Liver (tissue), 9 donors: ENCODE data around the gene TNFSF10. TPM values are rescaled to one million over a fixed set of nuclear protein-coding genes. Genes with fewer than 3 reads are reported as not detected.
A peak's percentile ranks its signal among the peaks of the same experiment; 100 is the strongest.

ENCODE experiments used
- DNase-seq: peaks from one replicate; pipeline ENCODE4 v3.0.0-alpha.2; 2017; ENCODE audit warnings: low spot score
- H3K27ac ChIP-seq, 2 donors: one replicate each; pipeline ENCODE4 v1.7.0; 2013; ENCODE audit warnings: inconsistent platforms in 2 of 2, low read length in 2 of 2, control low read depth in 1 of 2, low read depth in 1 of 2, mild to moderate bottlenecking in 1 of 2
- H3K27me3 ChIP-seq, 4 donors: one replicate each; pipeline versions ENCODE4 v1.6.1 to v1.7.0; 2013; ENCODE audit warnings: low read length in 3 of 4, inconsistent platforms in 1 of 4, mild to moderate bottlenecking in 1 of 4, moderate library complexity in 1 of 4; ENCODE audit not compliant: control insufficient read depth in 4 of 4, insufficient read depth in 4 of 4
- H3K36me3 ChIP-seq, 4 donors: one replicate each; pipeline versions ENCODE4 v1.6.1 to v1.7.0; 2013; ENCODE audit warnings: low read length in 3 of 4, mild to moderate bottlenecking in 3 of 4, low read depth in 1 of 4, moderate library complexity in 1 of 4; ENCODE audit not compliant: control insufficient read depth in 4 of 4, insufficient read depth in 3 of 4
- H3K4me1 ChIP-seq, 4 donors: one replicate each; pipeline versions ENCODE4 v1.6.1 to v1.7.0; 2013; ENCODE audit warnings: low read length in 3 of 4, mild to moderate bottlenecking in 3 of 4, moderate library complexity in 1 of 4; ENCODE audit not compliant: control insufficient read depth in 4 of 4, insufficient read depth in 4 of 4
- H3K4me3 ChIP-seq, 3 donors: one replicate each; pipeline versions ENCODE4 v1.6.1 to v1.7.0; 2013; ENCODE audit warnings: low read length in 3 of 3, control low read depth in 1 of 3, low read depth in 1 of 3, mild to moderate bottlenecking in 1 of 3
- H3K9ac ChIP-seq, 2 donors: one replicate each; pipeline ENCODE4 v1.7.0; 2013; ENCODE audit warnings: low read length in 2 of 2, mild to moderate bottlenecking in 2 of 2, moderate library complexity in 2 of 2, control low read depth in 1 of 2, low read depth in 1 of 2
- H3K9me3 ChIP-seq, 4 donors: one replicate each; pipeline versions ENCODE4 v1.6.1 to v1.7.0; 2013; ENCODE audit warnings: low read length in 3 of 4; ENCODE audit not compliant: control insufficient read depth in 4 of 4
- EGR1 ChIP-seq, 2 donors: IDR thresholded peaks; 2 replicates each; pipeline ENCODE4 v1.6.1; 2016 to 2018; ENCODE audit warnings: antibody characterized with exemption in 2 of 2, low read depth in 2 of 2
- FOXA1 ChIP-seq: IDR thresholded peaks from 2 replicates; pipeline ENCODE4 v1.6.1; 2016; ENCODE audit warnings: antibody characterized with exemption
- FOXA2 ChIP-seq: IDR thresholded peaks from 2 replicates; pipeline ENCODE4 v1.6.1; 2016; ENCODE audit warnings: antibody characterized with exemption
- GABPA ChIP-seq, 2 donors: IDR thresholded peaks in 1 of 2; conservative IDR thresholded peaks in 1 of 2; 2 replicates each; pipeline ENCODE4 v1.6.1; 2016; ENCODE audit warnings: antibody characterized with exemption in 2 of 2, mild to moderate bottlenecking in 1 of 2, moderate library complexity in 1 of 2
- HNF4A ChIP-seq, 2 donors: conservative IDR thresholded peaks; 2 replicates each; pipeline ENCODE4 v1.6.1; 2016; ENCODE audit warnings: antibody characterized with exemption in 2 of 2, mild to moderate bottlenecking in 2 of 2
- HNF4G ChIP-seq: IDR thresholded peaks from 2 replicates; pipeline ENCODE4 v1.6.1; 2016; ENCODE audit warnings: antibody characterized with exemption
- JUND ChIP-seq, 2 donors: IDR thresholded peaks; 2 replicates each; pipeline ENCODE4 v1.6.1; 2016; ENCODE audit warnings: antibody characterized with exemption in 2 of 2
- NR2F2 ChIP-seq: IDR thresholded peaks from 2 replicates; pipeline ENCODE4 v1.6.1; 2016; ENCODE audit warnings: antibody characterized with exemption
- RAD21 ChIP-seq, 2 donors: IDR thresholded peaks; 2 replicates each; pipeline ENCODE4 v1.6.1; 2016; ENCODE audit warnings: antibody characterized with exemption in 2 of 2, mild to moderate bottlenecking in 2 of 2
- RXRA ChIP-seq, 2 donors: IDR thresholded peaks; 2 replicates each; pipeline ENCODE4 v1.6.1; 2017 to 2018; ENCODE audit warnings: antibody characterized with exemption in 2 of 2, mild to moderate bottlenecking in 1 of 2
- SP1 ChIP-seq: IDR thresholded peaks from 2 replicates; pipeline ENCODE4 v1.6.1; 2018; ENCODE audit warnings: antibody characterized with exemption, mild to moderate bottlenecking
- TAF1 ChIP-seq: conservative IDR thresholded peaks from 2 replicates; pipeline ENCODE4 v1.6.1; 2016; ENCODE audit warnings: antibody characterized with exemption, mild to moderate bottlenecking
- YY1 ChIP-seq: IDR thresholded peaks from 2 replicates; pipeline ENCODE4 v1.6.1; 2016; ENCODE audit warnings: antibody characterized with exemption, mild to moderate bottlenecking
- WGBS: extraction: QIAGEN DNeasy Blood & Tissue Kit; methylation state at CpG from one replicate; pipeline ENCODE4 v1.1.7; 2013; 5-methylcytosine and 5-hydroxymethylcytosine counted together
- polyA plus RNA-seq, 2 donors: library from polyadenylated mRNA; stranded (reverse) in 1 of 2; unstranded in 1 of 2; fragments of 200-250 nt in 1 of 2; fragments of >200 nt in 1 of 2; fragmentation: Nextera tagmentation in 1 of 2; extraction: Ambion mirVana in 1 of 2; gene quantifications; one replicate each; pipeline versions ENCODE4 v1.2.1 to v1.2.3, GENCODE V29; 2013 to 2015
- total RNA-seq, 2 donors: library from RNA; depleted of rRNA; stranded (reverse); fragments of >200 nt; gene quantifications; one replicate each; pipeline ENCODE4 v1.2.3, GENCODE V29; 2014
- TF ChIP-seq, protein P1 (sequence below): IDR thresholded peaks from 2 replicates; pipeline ENCODE4 v1.6.1; 2016; ENCODE audit warnings: antibody characterized with exemption
- TF ChIP-seq, protein P2 (sequence below): IDR thresholded peaks from 2 replicates; pipeline ENCODE4 v1.6.1; 2016; ENCODE audit warnings: antibody characterized with exemption, mild to moderate bottlenecking
- TF ChIP-seq, protein P3 (sequence below): IDR thresholded peaks from 2 replicates; pipeline ENCODE4 v1.6.1; 2016; ENCODE audit warnings: antibody characterized with exemption
- TF ChIP-seq, protein P4 (sequence below): fragments of 150-350 bp; IDR thresholded peaks from 2 replicates; pipeline ENCODE4 v1.5.1; 2017; ENCODE audit warnings: improper control_type of control experiment, low read depth, low read length; ENCODE audit not compliant: missing input control
- TF ChIP-seq, protein P5 (sequence below): IDR thresholded peaks from 2 replicates; pipeline ENCODE4 v1.6.1; 2016; ENCODE audit warnings: antibody characterized with exemption
- donor health status: healthy.
- donor health status: healthy.
- donor health status: healthy.
- donor health status: healthy.
- donor health status: healthy.

TNFSF10 gene
- total and polyA plus RNA-seq, 4 donors: 16.2 to 67.1 (median 37.5) TPM

DNA sequence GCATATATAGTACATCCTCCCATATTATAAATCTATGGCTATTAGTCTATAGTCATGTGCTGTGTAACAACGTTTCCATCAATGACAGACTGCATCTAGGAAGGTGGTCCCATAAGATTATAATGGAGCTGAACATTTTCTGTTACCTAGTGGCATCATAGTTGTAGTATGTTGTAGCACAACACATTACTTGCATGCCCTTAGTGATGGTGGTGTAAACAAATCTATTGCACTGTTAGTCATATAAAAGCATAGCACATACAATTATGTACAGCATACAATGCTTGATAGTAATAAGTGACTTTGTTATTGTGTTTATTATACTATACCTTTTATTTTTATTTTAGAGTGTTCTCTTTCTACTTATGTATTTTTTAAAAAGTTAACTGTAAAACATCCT lies 37.4 kb upstream of the TNFSF10 start:
- H3K4me3 ChIP-seq: no peak overlapping the region
- TF ChIP-seq RXRA (IDR thresholded peaks at IDR 0.05) (no peak), FOXA1 (no peak), SP1 (no peak), YY1 (no peak), TAF1 (no peak), HNF4A (conservative IDR thresholded peaks at IDR 0.05) (no peak), HNF4G (no peak), FOXA2 (no peak), JUND (IDR thresholded peaks at IDR 0.05) (no peak), EGR1 (IDR thresholded peaks at IDR 0.05; ENCODE audit: low read depth in 2 of 2) (no peak), RAD21 (IDR thresholded peaks at IDR 0.05) (no peak), GABPA (IDR thresholded peaks at IDR 0.05 in 1 of 2, conservative IDR thresholded peaks at IDR 0.05 in 1 of 2) (no peak), NR2F2 (no peak)
- TF ChIP-seq, protein P1, sequence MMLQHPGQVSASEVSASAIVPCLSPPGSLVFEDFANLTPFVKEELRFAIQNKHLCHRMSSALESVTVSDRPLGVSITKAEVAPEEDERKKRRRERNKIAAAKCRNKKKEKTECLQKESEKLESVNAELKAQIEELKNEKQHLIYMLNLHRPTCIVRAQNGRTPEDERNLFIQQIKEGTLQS: no peak
- TF ChIP-seq, protein P2, sequence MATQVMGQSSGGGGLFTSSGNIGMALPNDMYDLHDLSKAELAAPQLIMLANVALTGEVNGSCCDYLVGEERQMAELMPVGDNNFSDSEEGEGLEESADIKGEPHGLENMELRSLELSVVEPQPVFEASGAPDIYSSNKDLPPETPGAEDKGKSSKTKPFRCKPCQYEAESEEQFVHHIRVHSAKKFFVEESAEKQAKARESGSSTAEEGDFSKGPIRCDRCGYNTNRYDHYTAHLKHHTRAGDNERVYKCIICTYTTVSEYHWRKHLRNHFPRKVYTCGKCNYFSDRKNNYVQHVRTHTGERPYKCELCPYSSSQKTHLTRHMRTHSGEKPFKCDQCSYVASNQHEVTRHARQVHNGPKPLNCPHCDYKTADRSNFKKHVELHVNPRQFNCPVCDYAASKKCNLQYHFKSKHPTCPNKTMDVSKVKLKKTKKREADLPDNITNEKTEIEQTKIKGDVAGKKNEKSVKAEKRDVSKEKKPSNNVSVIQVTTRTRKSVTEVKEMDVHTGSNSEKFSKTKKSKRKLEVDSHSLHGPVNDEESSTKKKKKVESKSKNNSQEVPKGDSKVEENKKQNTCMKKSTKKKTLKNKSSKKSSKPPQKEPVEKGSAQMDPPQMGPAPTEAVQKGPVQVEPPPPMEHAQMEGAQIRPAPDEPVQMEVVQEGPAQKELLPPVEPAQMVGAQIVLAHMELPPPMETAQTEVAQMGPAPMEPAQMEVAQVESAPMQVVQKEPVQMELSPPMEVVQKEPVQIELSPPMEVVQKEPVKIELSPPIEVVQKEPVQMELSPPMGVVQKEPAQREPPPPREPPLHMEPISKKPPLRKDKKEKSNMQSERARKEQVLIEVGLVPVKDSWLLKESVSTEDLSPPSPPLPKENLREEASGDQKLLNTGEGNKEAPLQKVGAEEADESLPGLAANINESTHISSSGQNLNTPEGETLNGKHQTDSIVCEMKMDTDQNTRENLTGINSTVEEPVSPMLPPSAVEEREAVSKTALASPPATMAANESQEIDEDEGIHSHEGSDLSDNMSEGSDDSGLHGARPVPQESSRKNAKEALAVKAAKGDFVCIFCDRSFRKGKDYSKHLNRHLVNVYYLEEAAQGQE: no peak
- TF ChIP-seq, protein P3, sequence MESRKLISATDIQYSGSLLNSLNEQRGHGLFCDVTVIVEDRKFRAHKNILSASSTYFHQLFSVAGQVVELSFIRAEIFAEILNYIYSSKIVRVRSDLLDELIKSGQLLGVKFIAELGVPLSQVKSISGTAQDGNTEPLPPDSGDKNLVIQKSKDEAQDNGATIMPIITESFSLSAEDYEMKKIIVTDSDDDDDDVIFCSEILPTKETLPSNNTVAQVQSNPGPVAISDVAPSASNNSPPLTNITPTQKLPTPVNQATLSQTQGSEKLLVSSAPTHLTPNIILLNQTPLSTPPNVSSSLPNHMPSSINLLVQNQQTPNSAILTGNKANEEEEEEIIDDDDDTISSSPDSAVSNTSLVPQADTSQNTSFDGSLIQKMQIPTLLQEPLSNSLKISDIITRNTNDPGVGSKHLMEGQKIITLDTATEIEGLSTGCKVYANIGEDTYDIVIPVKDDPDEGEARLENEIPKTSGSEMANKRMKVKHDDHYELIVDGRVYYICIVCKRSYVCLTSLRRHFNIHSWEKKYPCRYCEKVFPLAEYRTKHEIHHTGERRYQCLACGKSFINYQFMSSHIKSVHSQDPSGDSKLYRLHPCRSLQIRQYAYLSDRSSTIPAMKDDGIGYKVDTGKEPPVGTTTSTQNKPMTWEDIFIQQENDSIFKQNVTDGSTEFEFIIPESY: no peak
- TF ChIP-seq, protein P4, sequence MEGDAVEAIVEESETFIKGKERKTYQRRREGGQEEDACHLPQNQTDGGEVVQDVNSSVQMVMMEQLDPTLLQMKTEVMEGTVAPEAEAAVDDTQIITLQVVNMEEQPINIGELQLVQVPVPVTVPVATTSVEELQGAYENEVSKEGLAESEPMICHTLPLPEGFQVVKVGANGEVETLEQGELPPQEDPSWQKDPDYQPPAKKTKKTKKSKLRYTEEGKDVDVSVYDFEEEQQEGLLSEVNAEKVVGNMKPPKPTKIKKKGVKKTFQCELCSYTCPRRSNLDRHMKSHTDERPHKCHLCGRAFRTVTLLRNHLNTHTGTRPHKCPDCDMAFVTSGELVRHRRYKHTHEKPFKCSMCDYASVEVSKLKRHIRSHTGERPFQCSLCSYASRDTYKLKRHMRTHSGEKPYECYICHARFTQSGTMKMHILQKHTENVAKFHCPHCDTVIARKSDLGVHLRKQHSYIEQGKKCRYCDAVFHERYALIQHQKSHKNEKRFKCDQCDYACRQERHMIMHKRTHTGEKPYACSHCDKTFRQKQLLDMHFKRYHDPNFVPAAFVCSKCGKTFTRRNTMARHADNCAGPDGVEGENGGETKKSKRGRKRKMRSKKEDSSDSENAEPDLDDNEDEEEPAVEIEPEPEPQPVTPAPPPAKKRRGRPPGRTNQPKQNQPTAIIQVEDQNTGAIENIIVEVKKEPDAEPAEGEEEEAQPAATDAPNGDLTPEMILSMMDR: no peak
- TF ChIP-seq, protein P5, sequence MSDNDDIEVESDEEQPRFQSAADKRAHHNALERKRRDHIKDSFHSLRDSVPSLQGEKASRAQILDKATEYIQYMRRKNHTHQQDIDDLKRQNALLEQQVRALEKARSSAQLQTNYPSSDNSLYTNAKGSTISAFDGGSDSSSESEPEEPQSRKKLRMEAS: no peak
- H3K9me3 ChIP-seq: no peaks in the 10 kb centered on the region
- 90% methylated on average over 1 of the region's 1 CpG for WGBS
- H3K9ac ChIP-seq: no peak overlapping the region
- H3K27ac ChIP-seq: peak overlapping the region; percentile 37 to 38
- peaks cover 15 to 48% (median 28%) of the 10 kb centered on the region in 4 donors for H3K4me1 ChIP-seq
- no peak for DNase-seq
- no peaks in the 10 kb centered on the region for H3K27me3 ChIP-seq
- no peaks in the 10 kb centered on the region for H3K36me3 ChIP-seq
